ENCODE measurements around the gene LPAR2. TPM values are rescaled to one million over a fixed set of nuclear protein-coding genes. Genes with fewer than 3 reads are reported as not detected.

The LPAR2 gene
- total RNA-seq, 4 donors from 2014 or later, result 27.4 to 36.2 (median 32.6) TPM

- TF ChIP-seq CTCF (IDR thresholded peaks at IDR 0.05) (no peak), POLR2AphosphoS5 (IDR thresholded peaks at IDR 0.05) (no peak), POLR2A (IDR thresholded peaks at IDR 0.05) (no peak), EP300 (IDR thresholded peaks at IDR 0.05) (no peak)
- H3K36me3 ChIP-seq, result peaks cover 51% of the 10 kb centered on the region
- peaks cover 18% of the 10 kb centered on the region for H3K4me1 ChIP-seq
These were observed 17.3 kb upstream of the LPAR2 start for GRCh38 chr19:19645233-19645870.

GRCh38 chr19:19644054-19644388 is 16.0 kb upstream of the LPAR2 start:
- no peaks in the 10 kb centered on the region for H3K9me3 ChIP-seq
- peak overlapping the region; percentile 68 for H3K4me3 ChIP-seq
- H3K27ac ChIP-seq, result no peak overlapping the region
- peaks cover 42% of the 10 kb centered on the region for H3K36me3 ChIP-seq
- no peak for TF ChIP-seq EP300 (IDR thresholded peaks at IDR 0.05)
- no peak for TF ChIP-seq CTCF (IDR thresholded peaks at IDR 0.05)
- no peak for TF ChIP-seq POLR2AphosphoS5 (IDR thresholded peaks at IDR 0.05)
- no peak for TF ChIP-seq POLR2A (IDR thresholded peaks at IDR 0.05)
- DNase-seq (ENCODE audit: low spot score in 2 of 2), result no peak
- peaks cover 18% of the 10 kb centered on the region for H3K4me1 ChIP-seq
- 47% methylated on average over 2 of the region's 5 CpGs for WGBS
- H3K27me3 ChIP-seq, result no peaks in the 10 kb centered on the region

More at GRCh38 chr19:19645233-19645870, 17.3 kb upstream of the LPAR2 start:
- 98% methylated on average over 8 of the region's 17 CpGs for WGBS
- H3K9me3 ChIP-seq, result no peaks in the 10 kb centered on the region
- no peaks in the 10 kb centered on the region for H3K27me3 ChIP-seq
- H3K27ac ChIP-seq, result no peak overlapping the region
- peak in 1 of 2 donors; percentile 61 for DNase-seq (ENCODE audit: low spot score in 2 of 2)
- no peak overlapping the region for H3K4me3 ChIP-seq

- peak within 1 kb of the TSS; percentile 68 for H3K4me3 ChIP-seq
- no peaks in the 10 kb centered on the region for H3K9me3 ChIP-seq
- no peak for TF ChIP-seq POLR2AphosphoS5 (IDR thresholded peaks at IDR 0.05)
- TF ChIP-seq CTCF (IDR thresholded peaks at IDR 0.05), result peak; percentile 79 to 88
- 0% methylated on average over 13 of the region's 50 CpGs for WGBS
- peak within 1 kb of the TSS; percentile 51 for H3K27ac ChIP-seq
- peaks cover 42% of the 10 kb centered on the region for H3K36me3 ChIP-seq
- H3K27me3 ChIP-seq, result no peaks in the 10 kb centered on the region
- DNase-seq (ENCODE audit: low spot score in 2 of 2), result peak in 1 of 2 donors; percentile 85
- peaks cover 18% of the 10 kb centered on the region for H3K4me1 ChIP-seq
These were observed 15.4 kb upstream of the LPAR2 start, which contains the start of gene GMIP for GRCh38 chr19:19643158-19644053. Gene GMIP, minus strand, starts transcription at chr19:19643657. Its CDS starts 128 bp downstream, at chr19:19643529.

- Histone ChIP-seq H3K4me1 (peaks cover 18% of the 10 kb centered on the region), H3K36me3 (peaks cover 45% of the 10 kb centered on the region), H3K9me3 (no peaks in the 10 kb centered on the region), H3K4me3 (peak overlapping the region; percentile 68), H3K27ac (no peak overlapping the region), H3K27me3 (no peaks in the 10 kb centered on the region)
- TF ChIP-seq EP300 (IDR thresholded peaks at IDR 0.05), result no peak
- TF ChIP-seq POLR2A (IDR thresholded peaks at IDR 0.05), result no peak
- no peak for TF ChIP-seq POLR2AphosphoS5 (IDR thresholded peaks at IDR 0.05)
- no peak for TF ChIP-seq CTCF (IDR thresholded peaks at IDR 0.05)
- peak in 1 of 2 donors; percentile 74 for DNase-seq (ENCODE audit: low spot score in 2 of 2)
- 20% methylated on average over 16 of the region's 16 CpGs for WGBS
These were observed 14.6 kb upstream of the LPAR2 start for GRCh38 chr19:19642506-19643157.

Data from suprapubic skin (tissue), 4 donors.